ENCODE data around the gene LGI2.

GRCh38 chr4:25063116-25063515, 32.4 kb upstream of the LGI2 start:
- TF ChIP-seq TAF1 (IDR thresholded peaks at IDR 0.05; ENCODE audit: borderline replicate concordance, low read depth, low read length), result no peak
- no peak for TF ChIP-seq POLR2AphosphoS5 (IDR thresholded peaks at IDR 0.05; ENCODE audit: low read depth, low read length)
